SJSA1 (cell line): ENCODE measurements around the gene AGAP6. TPM values are rescaled to one million over a fixed set of nuclear protein-coding genes. Genes with fewer than 3 reads are reported as not detected.
"Not testable (repeated sequence)": the region's sequence is repeated elsewhere in the genome, so short reads cannot be mapped to it uniquely, and the experiment has no call there.

Experiments used
- DNase-seq, 2 experiments: peaks; one replicate each; pipeline ENCODE4 v3.0.0-alpha.2; 2015 to 2020; ENCODE audit warnings: low spot score in 2 of 2, low read depth in 1 of 2
- H3K27ac ChIP-seq: fragments of 250-450 bp; sonication (Bioruptor Pico); 2 replicates; pipeline ENCODE4 v1.5.1; 2020; ENCODE audit warnings: mild to moderate bottlenecking, moderate library complexity
- H3K27me3 ChIP-seq: fragments of 250-450 bp; sonication (Bioruptor Pico); replicated peaks from 2 replicates; pipeline ENCODE4 v1.5.1; 2020; ENCODE audit warnings: mild to moderate bottlenecking, moderate library complexity
- H3K36me3 ChIP-seq: fragments of 250-450 bp; sonication (Bioruptor Pico); 2 replicates; pipeline ENCODE4 v1.5.1; 2020; ENCODE audit warnings: mild to moderate bottlenecking
- H3K4me1 ChIP-seq: fragments of 250-450 bp; sonication (Bioruptor Pico); replicated peaks from 2 replicates; pipeline ENCODE4 v1.6.1; 2021; ENCODE audit warnings: mild to moderate bottlenecking
- H3K4me3 ChIP-seq: fragments of 250-450 bp; sonication (Bioruptor Pico); 2 replicates; pipeline ENCODE4 v1.5.1; 2020; ENCODE audit warnings: mild to moderate bottlenecking
- H3K9me3 ChIP-seq: fragments of 250-450 bp; sonication (Bioruptor Pico); replicated peaks from 2 replicates; pipeline ENCODE4 v1.5.1; 2020; ENCODE audit warnings: mild to moderate bottlenecking
- total RNA-seq: library from RNA; depleted of rRNA; stranded (reverse); fragments of >200 nt; shearing (Covaris generic); gene quantifications from 2 replicates; pipeline ENCODE4 v1.2.3, GENCODE V29; 2014; rRNA removed

Gene AGAP6
- total RNA-seq, 1 experiment from 2014 or later = 5.0 TPM

GRCh38 chr10:50047594-50047993 is 59.4 kb downstream of the AGAP6 start:
- H3K27ac ChIP-seq, DNase-seq, H3K27me3 ChIP-seq, H3K4me1 ChIP-seq, H3K9me3 ChIP-seq, H3K36me3 ChIP-seq, H3K4me3 ChIP-seq: not testable (repeated sequence)

GRCh38 chr10:50051995-50052660 is 63.9 kb downstream of the AGAP6 start:
- H3K4me1 ChIP-seq, H3K27me3 ChIP-seq, H3K36me3 ChIP-seq, H3K9me3 ChIP-seq: not testable (repeated sequence)
- Histone ChIP-seq H3K27ac (peak overlapping the region; percentile 92), H3K4me3 (peak overlapping the region; percentile 24)
- DNase-seq = peak; percentile 63 to 82

GRCh38 chr10:50052778-50053376 is 64.7 kb downstream of the AGAP6 start:
- H3K4me1 ChIP-seq, H3K36me3 ChIP-seq, H3K4me3 ChIP-seq, H3K27me3 ChIP-seq, DNase-seq, H3K9me3 ChIP-seq: not testable (repeated sequence)
- H3K27ac ChIP-seq = peak overlapping the region; percentile 92

- not testable (repeated sequence) for H3K27me3 ChIP-seq, H3K36me3 ChIP-seq, DNase-seq, H3K27ac ChIP-seq, H3K4me3 ChIP-seq, H3K9me3 ChIP-seq, H3K4me1 ChIP-seq
Measured at GRCh38 chr10:50055494-50056292, 67.5 kb downstream of the AGAP6 start.

- H3K27ac ChIP-seq, H3K4me3 ChIP-seq, H3K36me3 ChIP-seq, H3K9me3 ChIP-seq, DNase-seq, H3K4me1 ChIP-seq, H3K27me3 ChIP-seq: not testable (repeated sequence)
Measured at GRCh38 chr10:50056654-50057053, 68.4 kb downstream of the AGAP6 start.

GRCh38 chr10:50058727-50059126 is 70.5 kb downstream of the AGAP6 start:
- not testable (repeated sequence) for H3K9me3 ChIP-seq, H3K27ac ChIP-seq, H3K27me3 ChIP-seq, H3K4me1 ChIP-seq, DNase-seq, H3K36me3 ChIP-seq, H3K4me3 ChIP-seq

- H3K9me3 ChIP-seq, H3K27me3 ChIP-seq, H3K4me3 ChIP-seq, H3K36me3 ChIP-seq, H3K27ac ChIP-seq, H3K4me1 ChIP-seq: not testable (repeated sequence)
- DNase-seq = peak in 1 of 2 experiments; percentile 43
Measured at GRCh38 chr10:50059946-50060345, 71.7 kb downstream of the AGAP6 start.

Other genes with a start within 250 kb of the AGAP6 start
- not detected in 2 replicates for gene OGDHL, start 226.1 kb upstream of the AGAP6 start, total RNA-seq
- gene PARG, start 46.4 kb upstream of the AGAP6 start, total RNA-seq = 31.0 and 38.1 TPM in 2 replicates
- 19.2 and 31.3 TPM in 2 replicates for gene TIMM23B, start 46.4 kb upstream of the AGAP6 start, total RNA-seq
- gene WASHC2A, start 79.5 kb downstream of the AGAP6 start, total RNA-seq = 20.8 and 22.3 TPM in 2 replicates